ENCODE results near the gene PILRB. TPM values are rescaled to one million over a fixed set of nuclear protein-coding genes. Genes with fewer than 3 reads are reported as not detected.

PILRB gene
- total and polyA plus RNA-seq, 9 of the 15 experiments (the other 6 are each of a cell fraction or from before 2014, with no cell fraction given) = 6.2 to 94.6 (median 37.0) TPM

DNA sequence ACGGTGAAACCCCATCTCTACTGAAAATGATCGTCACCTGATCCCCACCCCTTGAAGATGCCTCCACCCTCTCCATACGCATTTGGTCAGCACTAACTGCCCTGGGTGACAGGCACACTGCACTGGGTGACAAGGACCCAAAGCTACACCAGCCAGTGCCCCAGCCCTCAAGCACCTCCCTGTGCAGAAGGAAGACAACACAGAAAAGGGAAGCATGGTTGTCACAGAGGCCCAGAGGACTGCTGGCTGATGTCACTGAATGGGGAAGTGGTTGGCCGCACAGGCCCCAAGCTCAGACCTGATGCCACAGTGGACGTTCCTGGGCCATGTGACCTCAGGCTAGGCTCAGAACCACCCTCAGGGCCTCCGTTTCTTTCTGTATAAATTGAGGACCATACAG is 11.2 kb downstream of the PILRB start (continued):
- TF ChIP-seq, protein P1, sequence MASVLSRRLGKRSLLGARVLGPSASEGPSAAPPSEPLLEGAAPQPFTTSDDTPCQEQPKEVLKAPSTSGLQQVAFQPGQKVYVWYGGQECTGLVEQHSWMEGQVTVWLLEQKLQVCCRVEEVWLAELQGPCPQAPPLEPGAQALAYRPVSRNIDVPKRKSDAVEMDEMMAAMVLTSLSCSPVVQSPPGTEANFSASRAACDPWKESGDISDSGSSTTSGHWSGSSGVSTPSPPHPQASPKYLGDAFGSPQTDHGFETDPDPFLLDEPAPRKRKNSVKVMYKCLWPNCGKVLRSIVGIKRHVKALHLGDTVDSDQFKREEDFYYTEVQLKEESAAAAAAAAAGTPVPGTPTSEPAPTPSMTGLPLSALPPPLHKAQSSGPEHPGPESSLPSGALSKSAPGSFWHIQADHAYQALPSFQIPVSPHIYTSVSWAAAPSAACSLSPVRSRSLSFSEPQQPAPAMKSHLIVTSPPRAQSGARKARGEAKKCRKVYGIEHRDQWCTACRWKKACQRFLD (CRISPR knock-in tag; IDR thresholded peaks at IDR 0.05) = no peak
- no peak for TF ChIP-seq FOS (IDR thresholded peaks at IDR 0.05; ENCODE audit: extremely low read depth, insufficient read length)
- TF ChIP-seq, protein P2, sequence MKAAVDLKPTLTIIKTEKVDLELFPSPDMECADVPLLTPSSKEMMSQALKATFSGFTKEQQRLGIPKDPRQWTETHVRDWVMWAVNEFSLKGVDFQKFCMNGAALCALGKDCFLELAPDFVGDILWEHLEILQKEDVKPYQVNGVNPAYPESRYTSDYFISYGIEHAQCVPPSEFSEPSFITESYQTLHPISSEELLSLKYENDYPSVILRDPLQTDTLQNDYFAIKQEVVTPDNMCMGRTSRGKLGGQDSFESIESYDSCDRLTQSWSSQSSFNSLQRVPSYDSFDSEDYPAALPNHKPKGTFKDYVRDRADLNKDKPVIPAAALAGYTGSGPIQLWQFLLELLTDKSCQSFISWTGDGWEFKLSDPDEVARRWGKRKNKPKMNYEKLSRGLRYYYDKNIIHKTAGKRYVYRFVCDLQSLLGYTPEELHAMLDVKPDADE (conservative IDR thresholded peaks at IDR 0.05; ENCODE audit: control insufficient read depth, low read depth, low read length) = no peak
- TF ChIP-seq, protein P3, sequence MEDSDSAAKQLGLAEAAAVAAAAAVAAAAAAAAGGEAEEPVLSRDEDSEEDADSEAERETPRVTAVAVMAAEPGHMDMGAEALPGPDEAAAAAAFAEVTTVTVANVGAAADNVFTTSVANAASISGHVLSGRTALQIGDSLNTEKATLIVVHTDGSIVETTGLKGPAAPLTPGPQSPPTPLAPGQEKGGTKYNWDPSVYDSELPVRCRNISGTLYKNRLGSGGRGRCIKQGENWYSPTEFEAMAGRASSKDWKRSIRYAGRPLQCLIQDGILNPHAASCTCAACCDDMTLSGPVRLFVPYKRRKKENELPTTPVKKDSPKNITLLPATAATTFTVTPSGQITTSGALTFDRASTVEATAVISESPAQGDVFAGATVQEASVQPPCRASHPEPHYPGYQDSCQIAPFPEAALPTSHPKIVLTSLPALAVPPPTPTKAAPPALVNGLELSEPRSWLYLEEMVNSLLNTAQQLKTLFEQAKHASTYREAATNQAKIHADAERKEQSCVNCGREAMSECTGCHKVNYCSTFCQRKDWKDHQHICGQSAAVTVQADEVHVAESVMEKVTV (CRISPR knock-in tag; IDR thresholded peaks at IDR 0.05) = no peak
- no peak for TF ChIP-seq TAL1 (IDR thresholded peaks at IDR 0.05)
- no peak for TF ChIP-seq ZNF445 (CRISPR knock-in tag; IDR thresholded peaks at IDR 0.05; ENCODE audit: low read depth)
- TF ChIP-seq TEAD1 (CRISPR knock-in tag; IDR thresholded peaks at IDR 0.05) = no peak
- TF ChIP-seq BRCA1 (IDR thresholded peaks at IDR 0.05) = no peak
- TF ChIP-seq BRCA1 (CRISPR knock-in tag; IDR thresholded peaks at IDR 0.05) = no peak
- TF ChIP-seq, protein P4, sequence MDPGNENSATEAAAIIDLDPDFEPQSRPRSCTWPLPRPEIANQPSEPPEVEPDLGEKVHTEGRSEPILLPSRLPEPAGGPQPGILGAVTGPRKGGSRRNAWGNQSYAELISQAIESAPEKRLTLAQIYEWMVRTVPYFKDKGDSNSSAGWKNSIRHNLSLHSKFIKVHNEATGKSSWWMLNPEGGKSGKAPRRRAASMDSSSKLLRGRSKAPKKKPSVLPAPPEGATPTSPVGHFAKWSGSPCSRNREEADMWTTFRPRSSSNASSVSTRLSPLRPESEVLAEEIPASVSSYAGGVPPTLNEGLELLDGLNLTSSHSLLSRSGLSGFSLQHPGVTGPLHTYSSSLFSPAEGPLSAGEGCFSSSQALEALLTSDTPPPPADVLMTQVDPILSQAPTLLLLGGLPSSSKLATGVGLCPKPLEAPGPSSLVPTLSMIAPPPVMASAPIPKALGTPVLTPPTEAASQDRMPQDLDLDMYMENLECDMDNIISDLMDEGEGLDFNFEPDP (CRISPR knock-in tag; IDR thresholded peaks at IDR 0.05) = no peak
- TF ChIP-seq GABPB1 (CRISPR knock-in tag; IDR thresholded peaks at IDR 0.05) = no peak
- no peak for TF ChIP-seq ZNF584 (CRISPR knock-in tag; IDR thresholded peaks at IDR 0.05; ENCODE audit: low read depth)
- TF ChIP-seq KDM1A (IDR thresholded peaks at IDR 0.05) = no peak
- no peak for TF ChIP-seq SMARCE1 (IDR thresholded peaks at IDR 0.05)
- no peak for TF ChIP-seq ZBTB2 (IDR thresholded peaks at IDR 0.05)
- TF ChIP-seq, protein P5, sequence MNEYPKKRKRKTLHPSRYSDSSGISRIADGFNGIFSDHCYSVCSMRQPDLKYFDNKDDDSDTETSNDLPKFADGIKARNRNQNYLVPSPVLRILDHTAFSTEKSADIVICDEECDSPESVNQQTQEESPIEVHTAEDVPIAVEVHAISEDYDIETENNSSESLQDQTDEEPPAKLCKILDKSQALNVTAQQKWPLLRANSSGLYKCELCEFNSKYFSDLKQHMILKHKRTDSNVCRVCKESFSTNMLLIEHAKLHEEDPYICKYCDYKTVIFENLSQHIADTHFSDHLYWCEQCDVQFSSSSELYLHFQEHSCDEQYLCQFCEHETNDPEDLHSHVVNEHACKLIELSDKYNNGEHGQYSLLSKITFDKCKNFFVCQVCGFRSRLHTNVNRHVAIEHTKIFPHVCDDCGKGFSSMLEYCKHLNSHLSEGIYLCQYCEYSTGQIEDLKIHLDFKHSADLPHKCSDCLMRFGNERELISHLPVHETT (CRISPR knock-in tag; conservative IDR thresholded peaks at IDR 0.05 in 1 of 2, IDR thresholded peaks at IDR 0.05 in 1 of 2) = peak in 1 of 2 experiments; percentile 43; a peak in 1 of 4 replicates
- TF ChIP-seq FOXK2 (conservative IDR thresholded peaks at IDR 0.05 in 1 of 2, IDR thresholded peaks at IDR 0.05 in 1 of 2; ENCODE audit: low read depth in 2 of 2) = no peak
- no peak for TF ChIP-seq FIP1L1 (IDR thresholded peaks at IDR 0.05; ENCODE audit: low read depth, low read length, poor library complexity, severe bottlenecking)
- TF ChIP-seq NCOA4 (IDR thresholded peaks at IDR 0.05; ENCODE audit: partially characterized antibody) = no peak
- TF ChIP-seq ZFX (CRISPR knock-in tag; IDR thresholded peaks at IDR 0.05) = peak; percentile 30; the same call in 1 of the 2 replicates
- TF ChIP-seq ZNF133 (CRISPR knock-in tag; IDR thresholded peaks at IDR 0.05) = no peak
